WTC11 (cell line): ENCODE measurements around the gene ANKRD11. TPM values are rescaled to one million over a fixed set of nuclear protein-coding genes. Genes with fewer than 3 reads are reported as not detected.

Experiments
- ATAC-seq: fragments of 200-7000 bp; cut with Tn5 transposase; 2 replicates; pipeline ENCODE4 v1.10.0; 2021; ENCODE audit warnings: mild to moderate bottlenecking, moderate library complexity
- CTCF ChIA-PET: fragments of 300-600 bp; sonication (Branson Sonifier 250); formaldehyde crosslinking; loops from one replicate; lab custom pipeline; 2021; ENCODE audit warnings: antibody characterized with exemption; lab: Charles Lee
- POLR2A ChIA-PET: fragments of 350-600 bp; sonication (Branson Sonifier 250); formaldehyde crosslinking; loops from one replicate; lab custom pipeline; 2021; ENCODE audit warnings: antibody characterized with exemption; lab: Charles Lee
- DNase-seq: peaks from one replicate; pipeline ENCODE4 v3.0.0; 2021; ENCODE audit warnings: low spot score
- H3K27ac Mint-ChIP-seq: 2 replicates; pipeline ENCODE4 v1.8.0; 2021; ENCODE audit warnings: mixed read lengths
- H3K27me3 Mint-ChIP-seq: 2 replicates; pipeline ENCODE4 v1.8.0; 2021; ENCODE audit warnings: low read depth, mild to moderate bottlenecking, moderate library complexity, mixed read lengths
- H3K36me3 Mint-ChIP-seq: 2 replicates; pipeline ENCODE4 v1.8.0; 2021; ENCODE audit warnings: mixed read lengths
- H3K4me1 Mint-ChIP-seq: 2 replicates; pipeline ENCODE4 v1.8.0; 2022; ENCODE audit warnings: mixed read lengths
- H3K4me3 Mint-ChIP-seq: 2 replicates; pipeline ENCODE4 v1.8.0; 2021; ENCODE audit warnings: mild to moderate bottlenecking, moderate library complexity, mixed read lengths
- H3K9me3 Mint-ChIP-seq: 2 replicates; pipeline ENCODE4 v1.8.0; 2021; ENCODE audit warnings: mixed read lengths
- E2F4 ChIP-seq: sonication (generic); formaldehyde crosslinking; IDR thresholded peaks from 2 replicates; pipeline ENCODE4 v1.8.1; 2022; ENCODE audit warnings: low read depth, mild to moderate bottlenecking, moderate library complexity, missing genetic modification reagents, borderline replicate concordance
- ERG ChIP-seq: fragments of 250-450 bp; sonication (Bioruptor Pico); IDR thresholded peaks from 2 replicates; pipeline ENCODE4 v1.8.0; 2021; ENCODE audit warnings: mild to moderate bottlenecking
- GABPB1 ChIP-seq: sonication (generic); formaldehyde crosslinking; IDR thresholded peaks from 2 replicates; pipeline ENCODE4 v1.8.1; 2023; ENCODE audit warnings: mild to moderate bottlenecking, missing genetic modification reagents
- GTF2I ChIP-seq: fragments of 250-450 bp; sonication (Bioruptor Pico); conservative IDR thresholded peaks from 2 replicates; pipeline ENCODE4 v1.4.0; 2021; ENCODE audit warnings: mild to moderate bottlenecking
- HMGXB4 ChIP-seq: sonication (generic); formaldehyde crosslinking; IDR thresholded peaks from 2 replicates; pipeline ENCODE4 v1.8.1; 2023; ENCODE audit warnings: mild to moderate bottlenecking, moderate library complexity, missing genetic modification reagents
- NR3C1 ChIP-seq: sonication (generic); formaldehyde crosslinking; conservative IDR thresholded peaks from 2 replicates; pipeline ENCODE4 v1.8.1; 2023; ENCODE audit warnings: low read depth, mild to moderate bottlenecking, missing genetic modification reagents
- SOX15 ChIP-seq: fragments of 250-450 bp; sonication (Bioruptor Pico); IDR thresholded peaks from 2 replicates; pipeline ENCODE4 v1.9.0; 2021; ENCODE audit warnings: mild to moderate bottlenecking
- SP1 ChIP-seq: sonication (generic); formaldehyde crosslinking; conservative IDR thresholded peaks from 2 replicates; pipeline ENCODE4 v1.8.1; 2022; ENCODE audit warnings: missing genetic modification reagents
- TEAD1 ChIP-seq: sonication (generic); formaldehyde crosslinking; IDR thresholded peaks from 2 replicates; pipeline ENCODE4 v1.8.0; 2022; ENCODE audit warnings: mild to moderate bottlenecking, missing genetic modification reagents
- USF1 ChIP-seq: sonication (generic); formaldehyde crosslinking; IDR thresholded peaks from 2 replicates; pipeline ENCODE4 v1.8.0; 2022; ENCODE audit warnings: mild to moderate bottlenecking, missing genetic modification reagents
- ZNF317 ChIP-seq: sonication (generic); formaldehyde crosslinking; IDR thresholded peaks from 2 replicates; pipeline ENCODE4 v1.8.1; 2023; ENCODE audit warnings: low read depth, mild to moderate bottlenecking, moderate library complexity, missing genetic modification reagents, borderline replicate concordance
- ZNF416 ChIP-seq: fragments of 250-450 bp; sonication (Bioruptor Pico); IDR thresholded peaks from 2 replicates; pipeline ENCODE4 v1.9.0; 2021; ENCODE audit warnings: mild to moderate bottlenecking, inconsistent platforms
- total RNA-seq: library from RNA; stranded (reverse); gene quantifications from 3 replicates; pipeline ENCODE4 v1.2.3, GENCODE V29; 2021
- TF ChIP-seq, protein P1 (sequence below): fragments of 250-450 bp; sonication (Bioruptor Pico); IDR thresholded peaks from 2 replicates; pipeline ENCODE4 v1.9.0; 2021; ENCODE audit warnings: mild to moderate bottlenecking, borderline replicate concordance
- TF ChIP-seq, protein P2 (sequence below): sonication (generic); formaldehyde crosslinking; IDR thresholded peaks from 2 replicates; pipeline ENCODE4 v1.8.0; 2022; ENCODE audit warnings: mild to moderate bottlenecking, missing genetic modification reagents

Gene ANKRD11
- total RNA-seq, 1 experiment from 2014 or later = 184 TPM

- TF ChIP-seq, protein P1, sequence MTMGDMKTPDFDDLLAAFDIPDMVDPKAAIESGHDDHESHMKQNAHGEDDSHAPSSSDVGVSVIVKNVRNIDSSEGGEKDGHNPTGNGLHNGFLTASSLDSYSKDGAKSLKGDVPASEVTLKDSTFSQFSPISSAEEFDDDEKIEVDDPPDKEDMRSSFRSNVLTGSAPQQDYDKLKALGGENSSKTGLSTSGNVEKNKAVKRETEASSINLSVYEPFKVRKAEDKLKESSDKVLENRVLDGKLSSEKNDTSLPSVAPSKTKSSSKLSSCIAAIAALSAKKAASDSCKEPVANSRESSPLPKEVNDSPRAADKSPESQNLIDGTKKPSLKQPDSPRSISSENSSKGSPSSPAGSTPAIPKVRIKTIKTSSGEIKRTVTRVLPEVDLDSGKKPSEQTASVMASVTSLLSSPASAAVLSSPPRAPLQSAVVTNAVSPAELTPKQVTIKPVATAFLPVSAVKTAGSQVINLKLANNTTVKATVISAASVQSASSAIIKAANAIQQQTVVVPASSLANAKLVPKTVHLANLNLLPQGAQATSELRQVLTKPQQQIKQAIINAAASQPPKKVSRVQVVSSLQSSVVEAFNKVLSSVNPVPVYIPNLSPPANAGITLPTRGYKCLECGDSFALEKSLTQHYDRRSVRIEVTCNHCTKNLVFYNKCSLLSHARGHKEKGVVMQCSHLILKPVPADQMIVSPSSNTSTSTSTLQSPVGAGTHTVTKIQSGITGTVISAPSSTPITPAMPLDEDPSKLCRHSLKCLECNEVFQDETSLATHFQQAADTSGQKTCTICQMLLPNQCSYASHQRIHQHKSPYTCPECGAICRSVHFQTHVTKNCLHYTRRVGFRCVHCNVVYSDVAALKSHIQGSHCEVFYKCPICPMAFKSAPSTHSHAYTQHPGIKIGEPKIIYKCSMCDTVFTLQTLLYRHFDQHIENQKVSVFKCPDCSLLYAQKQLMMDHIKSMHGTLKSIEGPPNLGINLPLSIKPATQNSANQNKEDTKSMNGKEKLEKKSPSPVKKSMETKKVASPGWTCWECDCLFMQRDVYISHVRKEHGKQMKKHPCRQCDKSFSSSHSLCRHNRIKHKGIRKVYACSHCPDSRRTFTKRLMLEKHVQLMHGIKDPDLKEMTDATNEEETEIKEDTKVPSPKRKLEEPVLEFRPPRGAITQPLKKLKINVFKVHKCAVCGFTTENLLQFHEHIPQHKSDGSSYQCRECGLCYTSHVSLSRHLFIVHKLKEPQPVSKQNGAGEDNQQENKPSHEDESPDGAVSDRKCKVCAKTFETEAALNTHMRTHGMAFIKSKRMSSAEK (CRISPR knock-in tag) = no peak
- TF ChIP-seq, all 79 proteins: peak for 0
Measured at GRCh38 chr16:89485701-89486246, 4.6 kb downstream of the ANKRD11 start (continued).

DNA sequence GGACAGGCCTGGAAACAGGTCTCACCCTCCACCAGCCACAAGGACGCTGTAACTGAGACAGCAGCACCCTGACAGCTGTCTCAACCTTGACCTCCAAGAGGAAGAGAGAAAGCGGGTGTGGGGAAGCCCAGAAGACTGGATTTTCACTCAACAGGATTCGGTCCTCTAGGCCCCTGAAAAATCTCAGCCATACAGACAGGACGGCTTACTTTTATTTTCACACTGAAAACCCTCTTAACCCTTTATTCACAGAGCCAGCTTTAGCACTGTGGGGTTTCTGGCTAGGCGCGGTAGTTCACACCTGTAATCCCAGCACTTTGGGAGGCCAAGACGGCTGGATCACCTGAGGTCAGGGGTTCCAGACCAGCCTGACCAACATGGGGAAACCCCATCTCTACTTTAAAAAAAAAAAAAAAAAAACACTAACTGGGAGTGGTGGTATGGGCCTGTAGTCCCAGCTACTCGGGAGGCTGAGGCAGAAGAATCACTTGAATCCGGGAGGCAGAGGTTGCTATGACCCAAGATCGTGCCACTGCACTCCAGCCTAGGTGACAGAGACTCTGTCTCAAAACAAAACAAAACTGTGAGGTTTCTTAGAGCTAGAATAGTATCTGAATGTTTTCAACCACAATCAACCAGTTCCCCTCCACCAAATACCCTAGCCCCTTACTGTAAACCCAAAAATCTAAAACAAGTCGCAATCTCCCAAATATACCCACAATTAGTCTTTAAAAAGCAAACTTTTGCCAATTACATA lies 5.3 kb downstream of the ANKRD11 start:
- ATAC-seq (peak; percentile 8; the same call in 1 of the 2 replicates), DNase-seq (no peak)
- TF ChIP-seq, protein P1 (CRISPR knock-in tag) = no peak
- TF ChIP-seq, protein P2, sequence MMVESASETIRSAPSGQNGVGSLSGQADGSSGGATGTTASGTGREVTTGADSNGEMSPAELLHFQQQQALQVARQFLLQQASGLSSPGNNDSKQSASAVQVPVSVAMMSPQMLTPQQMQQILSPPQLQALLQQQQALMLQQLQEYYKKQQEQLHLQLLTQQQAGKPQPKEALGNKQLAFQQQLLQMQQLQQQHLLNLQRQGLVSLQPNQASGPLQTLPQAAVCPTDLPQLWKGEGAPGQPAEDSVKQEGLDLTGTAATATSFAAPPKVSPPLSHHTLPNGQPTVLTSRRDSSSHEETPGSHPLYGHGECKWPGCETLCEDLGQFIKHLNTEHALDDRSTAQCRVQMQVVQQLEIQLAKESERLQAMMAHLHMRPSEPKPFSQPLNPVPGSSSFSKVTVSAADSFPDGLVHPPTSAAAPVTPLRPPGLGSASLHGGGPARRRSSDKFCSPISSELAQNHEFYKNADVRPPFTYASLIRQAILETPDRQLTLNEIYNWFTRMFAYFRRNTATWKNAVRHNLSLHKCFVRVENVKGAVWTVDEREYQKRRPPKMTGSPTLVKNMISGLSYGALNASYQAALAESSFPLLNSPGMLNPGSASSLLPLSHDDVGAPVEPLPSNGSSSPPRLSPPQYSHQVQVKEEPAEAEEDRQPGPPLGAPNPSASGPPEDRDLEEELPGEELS (CRISPR knock-in tag) = no peak
- TF ChIP-seq ZNF416 (CRISPR knock-in tag) = no peak
- no peak for TF ChIP-seq HMGXB4 (CRISPR knock-in tag)
- no peak for TF ChIP-seq SOX15 (CRISPR knock-in tag)
- TF ChIP-seq SP1 (CRISPR knock-in tag) = no peak
- no peak for TF ChIP-seq TEAD1 (CRISPR knock-in tag)
- TF ChIP-seq ERG (CRISPR knock-in tag) = no peak
- no peak for TF ChIP-seq USF1 (CRISPR knock-in tag)
- no peak for TF ChIP-seq GABPB1
- TF ChIP-seq E2F4 (CRISPR knock-in tag) = no peak
- no peak for TF ChIP-seq NR3C1 (CRISPR knock-in tag)
- no peak for TF ChIP-seq GTF2I
- TF ChIP-seq ZNF317 (CRISPR knock-in tag) = no peak
- Mint-ChIP-seq H3K27me3 (no peaks in the 10 kb centered on the region), H3K4me3 (peak overlapping the region; percentile 36), H3K27ac (peak overlapping the region; percentile 73), H3K9me3 (no peaks in the 10 kb centered on the region), H3K36me3 (peaks cover 4% of the 10 kb centered on the region), H3K4me1 (peaks cover 77% of the 10 kb centered on the region)
- ChIA-PET CTCF (interaction anchor here (0.6 to 1.4 kb wide), 4 partner anchors 10 to 151 kb away, joined by 3 to 4 read pairs (median 3); no protein-coding TSS in a partner anchor), POLR2A (interaction anchor here (0.7 kb wide), 2 partner anchors 14 to 874 kb away, joined by 3 to 7 read pairs; no protein-coding TSS in a partner anchor)
